ENCODE measurements around the gene NUAK2.
A peak's percentile ranks its signal among the peaks of the same experiment; 100 is the strongest.

DNA sequence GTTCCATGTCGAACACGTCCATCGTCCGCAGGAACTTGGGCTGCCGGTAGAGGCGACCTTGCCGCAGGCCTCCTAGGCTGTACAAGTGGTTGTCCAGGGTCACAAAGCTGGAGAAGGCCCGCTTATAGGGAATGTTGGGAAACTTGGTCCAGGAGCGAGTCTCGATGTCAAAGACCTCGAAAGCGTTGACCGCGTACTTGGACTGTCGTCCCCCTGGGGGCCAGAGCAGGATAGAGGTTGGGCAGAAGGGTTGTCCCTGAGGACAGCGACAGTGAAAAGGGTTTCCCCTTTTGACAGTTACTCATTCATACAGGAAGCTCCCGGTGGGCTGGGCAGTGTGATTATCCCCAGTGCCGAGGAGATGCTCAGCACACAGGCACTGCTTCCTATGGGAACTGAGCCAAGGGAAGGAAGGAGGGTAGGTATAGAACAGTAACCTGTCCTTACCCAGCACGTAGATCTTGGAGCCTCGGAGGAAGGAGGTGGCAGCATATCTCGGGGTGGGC lies 17.7 kb upstream of the NUAK2 start:
- TF ChIP-seq POLR2A (IDR thresholded peaks at IDR 0.05; ENCODE audit: low read length) = peak; percentile 55
- no peak for TF ChIP-seq GATA1 (IDR thresholded peaks at IDR 0.05; ENCODE audit: low read depth, low read length)
